GM12878 (cell line): ENCODE data around the gene ARVCF. TPM values are rescaled to one million over a fixed set of nuclear protein-coding genes. Genes with fewer than 3 reads are reported as not detected.
A peak's percentile ranks its signal among the peaks of the same experiment; 100 is the strongest.

Source experiments
- ATAC-seq: fragments of 200-7000 bp; cut with Tn5 transposase; 3 replicates; pipeline ENCODE4 v1.9.1; 2020; ENCODE audit warnings: mild to moderate bottlenecking, moderate library complexity
- BruUV-seq: library from RNA; stranded (reverse); fragments of 400-500 nt; replicated peaks from 2 replicates; lab custom pipeline; 2021; lab: Mats Ljungman, UMichigan
- CTCF ChIA-PET: fragments of 300-600 bp; sonication (Branson Sonifier 250); formaldehyde crosslinking; extraction: SDS; loops from one replicate; lab custom pipeline; 2021; ENCODE audit warnings: inconsistent platforms; lab: Yijun Ruan, JAX
- POLR2A ChIA-PET: fragments of 350-600 bp; formaldehyde crosslinking; extraction: SDS; loops from one replicate; lab custom pipeline; 2021; ENCODE audit warnings: inconsistent platforms; lab: Charles Lee
- RAD21 ChIA-PET: fragments of 300-600 bp; sonication (Branson Sonifier 250); formaldehyde crosslinking; loops from one replicate; lab custom pipeline; 2023; ENCODE audit warnings: antibody characterized with exemption; ENCODE audit not compliant: unreplicated experiment; lab: Charles Lee
- SMC1A ChIA-PET: fragments of 300-600 bp; sonication (Branson Sonifier 250); formaldehyde crosslinking; loops from one replicate; lab custom pipeline; 2023; ENCODE audit not compliant: unreplicated experiment, uncharacterized antibody; lab: Charles Lee
- DNase-seq: peaks from one replicate; pipeline ENCODE4 v3.0.0-alpha.2; 2011; ENCODE audit warnings: low read depth, low spot score
- FAIRE-seq: peaks from 3 replicates; lab custom pipeline; 2011; peaks lifted over from hg19 to GRCh38; lab: Jason Lieb, UNC
- H2AFZ ChIP-seq: 2 replicates; pipeline ENCODE4 v1.6.0; 2011; ENCODE audit warnings: low read depth, low read length, control low read depth; ENCODE audit not compliant: control insufficient read depth
- H3K27ac ChIP-seq: 2 replicates; pipeline ENCODE4 v1.5.1; 2011; ENCODE audit warnings: control low read depth; ENCODE audit not compliant: control insufficient read depth, insufficient read depth
- H3K27me3 ChIP-seq, 2 experiments: replicated peaks in 1 of 2; 2 replicates each; pipeline versions ENCODE4 v1.6.0 to v1.6.1; 2011; ENCODE audit warnings: low read length in 1 of 2; ENCODE audit not compliant: control insufficient read depth in 2 of 2, insufficient read depth in 2 of 2
- H3K36me3 ChIP-seq, 2 experiments: 2 replicates each; pipeline ENCODE4 v1.5.1; 2011; ENCODE audit warnings: low read length in 1 of 2; ENCODE audit not compliant: control insufficient read depth in 2 of 2, insufficient read depth in 2 of 2
- H3K4me1 ChIP-seq: 2 replicates; pipeline ENCODE4 v1.6.1; 2011; ENCODE audit warnings: mild to moderate bottlenecking, low read length, moderate library complexity, mixed read lengths; ENCODE audit not compliant: control insufficient read depth, insufficient read depth
- H3K4me2 ChIP-seq: 2 replicates; pipeline ENCODE4 v1.6.0; 2011; ENCODE audit warnings: control low read depth; ENCODE audit not compliant: control insufficient read depth, insufficient read depth
- H3K4me3 ChIP-seq: fragments of 200-600 bp; sonication (generic); 2 replicates; pipeline ENCODE4 v1.5.1; 2016
- H3K79me2 ChIP-seq: 2 replicates; pipeline ENCODE4 v1.6.0; 2011; ENCODE audit warnings: low read length; ENCODE audit not compliant: control insufficient read depth, insufficient read depth
- H3K9ac ChIP-seq: 2 replicates; pipeline ENCODE4 v1.8.0; 2011; ENCODE audit warnings: low read length, control low read depth, mixed read lengths; ENCODE audit not compliant: control insufficient read depth, insufficient read depth
- H3K9me3 ChIP-seq: replicated peaks from 3 replicates; pipeline ENCODE4 v1.5.1; 2011; ENCODE audit warnings: mild to moderate bottlenecking, low read length; ENCODE audit not compliant: control insufficient read depth, insufficient read depth
- H4K20me1 ChIP-seq: 2 replicates; pipeline ENCODE4 v1.6.0; 2011; ENCODE audit not compliant: control insufficient read depth, insufficient read depth
- BMI1 ChIP-seq: fragments of 450-650 bp; IDR thresholded peaks from 2 replicates; pipeline ENCODE4 v1.6.1; 2016; ENCODE audit warnings: mild to moderate bottlenecking, moderate library complexity, borderline replicate concordance
- ELK1 ChIP-seq: IDR thresholded peaks from 2 replicates; pipeline ENCODE4 v1.6.1; 2012; ENCODE audit warnings: low read depth, low read length, improper control_type of control experiment
- POLR2A ChIP-seq: IDR thresholded peaks from 2 replicates; pipeline ENCODE4 v1.6.1; 2011; ENCODE audit warnings: low read depth, mild to moderate bottlenecking, low read length
- SREBF2 ChIP-seq: IDR thresholded peaks from 2 replicates; pipeline ENCODE4 v1.6.1; 2012; ENCODE audit warnings: mild to moderate bottlenecking, low read length
- YBX1 ChIP-seq: fragments of 450-650 bp; IDR thresholded peaks from 2 replicates; pipeline ENCODE4 v1.6.1; 2016; ENCODE audit warnings: antibody characterized with exemption
- WGBS: methylation state at CpG from one replicate; pipeline ENCODE4 v1.1.6; 2016; ENCODE audit warnings: low lambda C conversion rate; ENCODE audit not compliant: insufficient replicate concordance, insufficient coverage; ENCODE audit errors: missing lambda C conversion rate; 5-methylcytosine and 5-hydroxymethylcytosine counted together
- in situ Hi-C: fragments of 300-500 bp; cut with MboI; formaldehyde crosslinking; loops from 9 replicates; pipeline ENCODE4 v1.14.3; 2018; ENCODE audit warnings: mixed read lengths
- intact Hi-C: fragments of 100-400 bp; cut with micrococcal nuclease; formaldehyde crosslinking; loops from one replicate; pipeline ENCODE4 v1.14.2; 2022; ENCODE audit not compliant: unreplicated experiment
- polyA plus RNA-seq, 11 experiments: library from polyadenylated mRNA; depleted of rRNA in 4 of 11; unstranded in 6 of 11; stranded (reverse) in 5 of 11; fragments of >200 nt; fragmentation: Nextera tagmentation in 4 of 11; fragmentation: Illumina TruSeq in 1 of 11; extraction: Ambion mirVana in 4 of 11; extraction: Trizol in 1 of 11; gene quantifications; 1 replicate in 1 of 11; 2 replicates in 10 of 11; pipeline versions ENCODE4 v1.2.1 to v1.2.3, GENCODE V29; 2011 to 2016; ENCODE audit warnings: inconsistent platforms in 2 of 11, missing spikeins in 2 of 11, low read depth in 1 of 11
- total RNA-seq, 4 experiments: library from RNA; depleted of rRNA in 3 of 4; stranded (reverse); fragments of >200 nt in 3 of 4; fragmentation: Illumina TruSeq in 1 of 4; extraction: Trizol in 1 of 4; gene quantifications; 2 replicates each; pipeline versions ENCODE4 v1.2.1 to v1.2.3, GENCODE V29; 2013 to 2021

ARVCF gene
- total and polyA plus RNA-seq, 10 of the 15 experiments (the other 5 are each of a cell fraction or from before 2014, with no cell fraction given): 0.13 to 1.9 (median 1.0) TPM; not detected in 2

DNA sequence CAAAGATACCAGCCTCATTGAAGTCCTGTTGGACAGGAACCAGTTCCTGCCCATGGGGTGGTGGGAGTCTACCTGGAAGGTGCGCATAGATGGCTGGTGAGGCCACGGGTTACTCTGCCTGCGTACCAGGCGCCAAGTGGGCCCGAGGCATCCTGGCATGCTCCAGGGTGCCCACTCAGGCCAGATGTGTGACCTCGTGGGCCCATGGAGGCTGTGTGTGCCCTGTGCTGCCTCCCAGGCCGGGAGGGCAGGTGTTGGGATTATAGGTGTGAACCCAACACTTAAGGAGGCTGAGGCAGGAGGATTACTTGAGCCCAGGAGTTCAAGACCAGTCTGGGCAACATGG lies 27.3 kb upstream of the ARVCF start:
- ATAC-seq: no peak

DNA sequence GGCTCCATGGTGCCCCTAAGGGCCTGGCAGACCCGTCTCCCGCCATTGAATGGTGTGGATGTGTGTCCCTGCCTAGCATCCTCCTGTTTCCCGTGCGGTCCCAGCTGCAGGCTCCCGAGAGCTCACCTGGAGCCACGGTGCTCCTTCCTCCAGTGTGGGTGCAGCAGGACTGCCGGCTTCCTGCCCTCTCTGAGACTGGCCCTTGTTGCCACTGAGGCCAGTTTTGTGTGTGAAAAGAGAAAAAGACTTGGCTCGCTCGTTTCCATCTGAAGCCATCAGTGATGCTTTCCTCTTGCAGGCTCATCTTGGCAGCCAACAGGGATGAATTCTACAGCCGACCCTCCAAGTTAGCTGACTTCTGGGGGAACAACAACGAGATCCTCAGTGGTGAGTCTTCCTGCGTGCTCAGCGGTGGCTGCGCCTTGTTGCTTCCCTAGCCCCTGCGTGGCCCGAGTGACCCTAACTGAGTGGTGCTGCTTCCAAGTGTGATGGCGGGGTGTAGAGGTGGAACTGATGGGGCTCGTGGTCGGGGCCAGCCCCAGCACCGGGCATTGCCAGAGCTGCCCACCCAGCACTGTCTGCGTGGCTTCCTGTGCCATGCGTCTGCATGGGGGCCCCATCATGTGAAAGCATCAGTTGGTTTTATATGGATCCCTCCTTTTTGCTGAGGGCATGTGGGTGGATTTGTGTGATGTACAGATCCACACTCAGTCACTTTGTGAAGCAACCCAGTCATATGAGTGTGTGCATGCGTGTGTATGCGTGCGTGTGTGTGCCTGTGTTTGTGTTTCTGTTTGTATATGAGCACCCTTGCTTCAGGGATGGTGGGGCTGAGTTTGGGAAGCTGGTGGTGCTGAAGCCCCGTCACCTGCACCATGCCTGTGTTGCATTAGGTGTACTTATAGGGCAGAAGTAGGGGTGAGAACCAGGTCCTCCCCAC lies 26.7 kb upstream of the ARVCF start:
- no peak overlapping the region for H3K27ac ChIP-seq
- peaks cover 5% of the 10 kb centered on the region; the same call in 2 of the 3 replicates for H3K9me3 ChIP-seq
- CTCF ChIA-PET: no interaction called here
- TF ChIP-seq BMI1 (no peak), SREBF2 (no peak), ELK1 (no peak)
- ATAC-seq (no peak), DNase-seq (no peak), FAIRE-seq (no peak)
- POLR2A ChIA-PET: no interaction called here
- H3K4me2 ChIP-seq: no peak overlapping the region
- no peaks in the 10 kb centered on the region for H3K79me2 ChIP-seq
- H2AFZ ChIP-seq: no peak overlapping the region
- H4K20me1 ChIP-seq: no peaks in the 10 kb centered on the region
- H3K4me3 ChIP-seq: no peak overlapping the region
- BruUV-seq: no TSS peak
- H3K9ac ChIP-seq: no peak overlapping the region
- intact Hi-C loops: no loop called here
- H3K36me3 ChIP-seq: peaks cover 0 to 7% of the 10 kb centered on the region in 2 experiments; a peak in 3 of 4 replicates
- RAD21 ChIA-PET: no interaction called here
- 99% methylated on average over 26 of the region's 26 CpGs for WGBS
- H3K27me3 ChIP-seq: no peaks in the 10 kb centered on the region
- SMC1A ChIA-PET: interaction anchor here (0.6 kb wide), 1 partner anchor 17 kb away, joined by 3 read pairs; no protein-coding TSS in a partner anchor
- H3K4me1 ChIP-seq: peaks cover under 1% of the 10 kb centered on the region
- in situ Hi-C loops: no loop called here

More for the DNA sequence above, 27.3 kb upstream of the ARVCF start:
- Histone ChIP-seq H3K27me3 (no peaks in the 10 kb centered on the region), H3K36me3 (peaks cover 0 to 6% of the 10 kb centered on the region in 2 experiments; a peak in 3 of 4 replicates), H3K4me1 (no peaks in the 10 kb centered on the region), H3K4me2 (no peak overlapping the region), H2AFZ (no peak overlapping the region), H3K9me3 (peaks cover 5% of the 10 kb centered on the region; the same call in 2 of the 3 replicates), H3K79me2 (no peaks in the 10 kb centered on the region), H3K27ac (no peak overlapping the region), H3K4me3 (no peak overlapping the region), H4K20me1 (no peaks in the 10 kb centered on the region), H3K9ac (no peak overlapping the region)
- POLR2A ChIA-PET: no interaction called here
- no TSS peak for BruUV-seq
- in situ Hi-C loops (no loop called here), intact Hi-C loops (no loop called here)
- DNase-seq (no peak), FAIRE-seq (no peak)
- SMC1A ChIA-PET: no interaction called here
- WGBS: 85% methylated on average over 7 of the region's 7 CpGs
- RAD21 ChIA-PET: no interaction called here
- TF ChIP-seq POLR2A: peak; percentile 7; the same call in 1 of the 2 replicates
- no peak for TF ChIP-seq YBX1
- CTCF ChIA-PET: no interaction called here
